Right forelimb (tissue), 1 donor: Measurements from ENCODE around the gene BCAN.

Source experiments
- DNase-seq: peaks from one replicate; pipeline ENCODE4 v3.0.0-alpha.2; 2018

Gene BCAN

DNA sequence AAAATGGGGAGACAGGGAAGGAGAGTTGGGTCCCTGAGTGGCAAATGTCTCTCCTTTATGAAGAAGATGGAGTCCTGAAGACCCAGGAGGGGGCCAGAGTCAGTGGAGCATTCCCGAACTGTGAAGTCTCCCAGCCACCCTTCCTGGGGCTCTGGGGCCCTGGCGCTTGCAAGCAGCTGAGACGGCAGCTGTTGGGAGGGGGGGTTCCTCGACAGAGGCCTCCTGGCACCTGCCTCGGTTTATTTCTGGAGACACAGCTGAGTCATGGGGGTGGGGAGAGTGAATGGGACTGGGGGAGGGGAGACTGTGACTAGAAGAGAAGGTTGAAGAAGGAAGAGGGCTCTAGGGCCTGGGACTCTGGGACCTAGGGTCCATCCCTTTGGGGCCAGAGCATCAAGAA lies 21.3 kb downstream of the BCAN start:
- peak; percentile 78 for DNase-seq

GRCh38 chr1:156664046-156664766 lies 22.3 kb downstream of the BCAN start:
- DNase-seq, result peak; percentile 64

- DNase-seq, result peak; percentile 67
These were observed 23.0 kb downstream of the BCAN start for GRCh38 chr1:156664767-156665411.

DNA sequence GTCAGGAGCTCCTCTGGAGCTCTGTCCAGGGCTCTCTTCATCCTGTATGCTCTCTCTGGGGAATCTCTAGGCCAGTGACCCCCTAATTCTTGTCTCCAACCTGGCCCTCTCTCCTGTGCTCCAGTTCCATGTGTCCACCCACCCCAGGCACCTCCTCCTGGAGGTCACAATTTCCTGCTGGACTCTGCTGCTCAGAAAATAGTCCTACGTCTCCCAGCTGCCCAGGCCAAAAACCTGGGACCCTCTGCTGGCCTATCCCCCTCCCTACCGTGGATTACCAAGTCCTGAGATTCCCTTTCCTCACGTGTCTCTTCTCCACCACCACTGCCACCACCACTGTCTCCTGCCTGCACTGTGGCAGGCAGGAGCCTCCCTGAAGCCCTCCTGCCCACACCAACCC lies 23.6 kb downstream of the BCAN start:
- no peak for DNase-seq

DNA sequence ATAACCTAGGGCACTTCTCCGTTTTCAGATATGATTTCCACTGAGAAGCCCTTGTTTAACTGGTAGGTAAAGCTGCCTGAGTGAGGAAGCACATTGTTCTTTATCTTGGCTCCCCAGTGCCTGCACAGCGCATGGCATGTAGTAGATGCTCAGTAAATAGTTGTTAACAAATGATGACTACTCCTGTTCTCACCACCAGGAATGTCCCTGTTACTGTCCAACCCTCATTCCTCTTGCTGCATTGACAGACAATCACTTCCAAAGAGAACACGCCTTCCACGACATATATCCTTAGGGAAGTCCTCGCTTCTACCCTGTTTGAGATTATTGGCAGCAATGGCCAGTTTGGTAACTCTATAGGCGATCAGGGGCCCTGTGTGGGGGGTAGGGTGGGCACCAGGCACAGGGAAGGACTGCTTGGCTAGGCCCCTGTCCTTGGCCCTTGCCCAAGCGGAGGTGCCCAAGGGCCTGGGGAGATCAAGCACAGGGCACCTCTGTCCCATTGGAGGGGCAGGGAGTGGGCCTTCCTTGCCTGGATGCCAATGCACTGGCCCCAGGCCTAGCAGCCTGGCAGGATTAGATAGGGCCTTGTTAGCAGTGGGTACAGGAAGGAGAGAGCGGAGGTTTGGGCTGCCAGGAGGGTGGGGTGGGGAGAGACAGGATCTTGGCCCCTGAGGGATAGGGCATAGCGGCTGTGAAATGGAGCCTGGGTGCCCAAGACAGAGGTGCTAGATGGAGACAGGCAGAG lies 25.1 kb downstream of the BCAN start:
- no peak for DNase-seq

DNA sequence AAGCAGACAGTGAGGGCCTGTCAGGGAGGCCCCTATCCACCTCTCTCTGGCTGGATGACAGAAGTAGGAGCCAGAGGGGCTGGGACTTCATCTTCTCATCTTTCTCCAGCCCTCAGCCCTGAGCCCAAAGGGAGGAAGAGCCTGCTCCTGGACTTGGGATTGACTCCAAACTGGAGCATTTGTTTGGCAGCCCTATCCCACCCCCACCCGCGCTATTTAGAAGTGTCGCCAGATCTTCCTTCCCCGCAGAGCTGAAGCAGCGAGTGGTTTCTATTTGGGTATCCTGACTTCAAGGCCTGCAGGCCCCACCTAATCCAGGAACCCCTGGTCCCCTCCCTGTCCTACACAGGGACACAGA lies 25.7 kb downstream of the BCAN start:
- peak; percentile 87 for DNase-seq

GRCh38 chr1:156667968-156668709 lies 26.2 kb downstream of the BCAN start:
- DNase-seq, result no peak

- DNase-seq, result no peak
These were observed 27.1 kb downstream of the BCAN start for GRCh38 chr1:156668801-156669637.

- no peak for DNase-seq
These were observed 27.9 kb downstream of the BCAN start for GRCh38 chr1:156669794-156670193.

DNA sequence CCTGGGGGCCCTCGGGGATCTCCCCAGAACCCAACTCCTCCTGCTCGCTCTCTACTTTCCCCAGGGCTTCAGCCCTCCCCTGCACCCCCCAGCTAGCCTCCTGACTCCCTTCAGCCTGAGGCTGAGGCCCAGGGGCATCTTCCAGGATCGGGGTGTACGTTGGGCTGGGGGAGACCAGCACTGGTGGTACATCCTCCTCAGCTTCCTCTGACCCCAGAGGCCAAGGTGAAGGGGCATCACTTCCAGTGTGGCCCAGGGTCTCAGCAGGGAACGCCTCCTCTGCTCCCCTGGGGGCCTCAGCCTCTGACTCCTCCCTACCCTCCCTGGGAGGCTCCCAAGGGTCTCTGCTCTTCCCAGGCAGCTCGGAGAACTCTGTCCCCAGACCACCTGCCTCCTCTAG lies 28.4 kb downstream of the BCAN start:
- DNase-seq, result no peak

DNA sequence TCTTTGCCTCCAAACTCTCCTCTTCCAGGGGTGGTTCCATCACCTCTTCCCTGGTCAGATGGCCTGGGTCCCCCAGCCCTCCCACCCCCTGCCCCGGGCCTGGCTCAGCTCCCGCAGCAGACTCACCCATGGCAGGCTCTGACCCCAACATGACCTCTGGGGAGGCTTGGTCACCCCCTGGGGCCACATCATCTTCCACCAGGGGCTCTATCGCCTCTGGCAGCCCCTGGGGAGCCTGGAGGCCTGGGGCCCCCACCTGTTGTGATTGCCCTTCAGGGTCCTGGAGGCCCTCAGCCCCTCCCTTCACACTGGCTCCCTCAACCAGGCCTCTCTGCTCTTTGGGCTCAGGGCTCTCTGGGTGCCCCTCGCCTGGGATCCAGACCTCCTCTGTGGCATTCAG lies 28.9 kb downstream of the BCAN start:
- no peak for DNase-seq

DNA sequence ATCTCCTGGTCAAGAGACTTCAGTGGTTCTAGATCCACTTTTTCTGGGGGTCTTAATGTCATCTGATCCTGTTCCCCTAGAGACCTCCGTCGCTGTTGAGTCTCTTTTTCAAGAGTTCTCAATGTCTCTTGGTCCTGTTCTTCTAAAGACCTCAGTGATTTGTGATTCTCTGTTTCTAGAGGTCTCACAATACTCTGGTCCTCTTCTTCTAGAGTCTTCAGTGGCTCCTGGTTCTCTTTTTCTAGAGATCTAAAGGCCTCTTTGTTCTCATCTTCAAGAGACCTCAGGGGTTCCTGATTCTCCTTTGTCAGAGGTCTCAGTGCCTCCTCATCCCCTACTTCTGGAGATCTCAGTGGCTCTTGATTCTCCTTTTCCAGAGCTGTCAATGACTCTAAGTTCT lies 29.9 kb downstream of the BCAN start:
- DNase-seq, result no peak

DNA sequence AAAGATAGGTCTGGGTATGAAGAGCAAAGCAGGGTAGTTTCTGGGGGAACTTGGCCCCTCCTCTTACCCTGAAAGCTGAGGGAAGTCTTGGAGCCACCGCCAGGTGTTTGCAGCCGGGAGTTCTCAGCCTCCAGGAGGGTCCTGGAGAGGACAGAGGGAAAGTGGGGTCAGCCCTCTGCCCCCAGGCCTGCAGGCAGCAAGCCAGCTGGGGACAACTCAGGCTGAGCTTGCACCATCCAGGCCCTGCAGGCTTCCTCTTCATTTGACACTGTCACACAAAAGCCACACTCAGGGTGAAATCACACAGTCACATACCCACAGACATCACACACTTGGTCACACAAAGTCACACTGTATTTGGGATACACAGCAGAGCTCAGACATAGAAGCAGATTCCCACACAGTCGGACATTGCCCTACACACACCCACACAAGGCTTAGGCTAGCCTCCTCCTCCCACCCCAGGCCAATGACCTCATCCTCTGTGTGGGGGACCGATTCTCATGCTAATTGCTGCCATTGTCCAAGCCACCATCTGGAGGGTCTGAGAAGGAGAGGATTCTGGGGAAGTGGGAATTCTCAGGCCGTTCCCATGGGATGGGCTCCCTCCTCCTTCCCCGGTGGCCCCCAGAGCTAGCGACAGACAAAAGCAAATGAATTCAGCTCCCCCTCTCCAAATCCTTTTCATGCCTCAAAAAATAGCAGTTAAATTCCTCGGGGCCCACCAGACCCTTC lies 31.6 kb downstream of the BCAN start:
- DNase-seq, result no peak

DNA sequence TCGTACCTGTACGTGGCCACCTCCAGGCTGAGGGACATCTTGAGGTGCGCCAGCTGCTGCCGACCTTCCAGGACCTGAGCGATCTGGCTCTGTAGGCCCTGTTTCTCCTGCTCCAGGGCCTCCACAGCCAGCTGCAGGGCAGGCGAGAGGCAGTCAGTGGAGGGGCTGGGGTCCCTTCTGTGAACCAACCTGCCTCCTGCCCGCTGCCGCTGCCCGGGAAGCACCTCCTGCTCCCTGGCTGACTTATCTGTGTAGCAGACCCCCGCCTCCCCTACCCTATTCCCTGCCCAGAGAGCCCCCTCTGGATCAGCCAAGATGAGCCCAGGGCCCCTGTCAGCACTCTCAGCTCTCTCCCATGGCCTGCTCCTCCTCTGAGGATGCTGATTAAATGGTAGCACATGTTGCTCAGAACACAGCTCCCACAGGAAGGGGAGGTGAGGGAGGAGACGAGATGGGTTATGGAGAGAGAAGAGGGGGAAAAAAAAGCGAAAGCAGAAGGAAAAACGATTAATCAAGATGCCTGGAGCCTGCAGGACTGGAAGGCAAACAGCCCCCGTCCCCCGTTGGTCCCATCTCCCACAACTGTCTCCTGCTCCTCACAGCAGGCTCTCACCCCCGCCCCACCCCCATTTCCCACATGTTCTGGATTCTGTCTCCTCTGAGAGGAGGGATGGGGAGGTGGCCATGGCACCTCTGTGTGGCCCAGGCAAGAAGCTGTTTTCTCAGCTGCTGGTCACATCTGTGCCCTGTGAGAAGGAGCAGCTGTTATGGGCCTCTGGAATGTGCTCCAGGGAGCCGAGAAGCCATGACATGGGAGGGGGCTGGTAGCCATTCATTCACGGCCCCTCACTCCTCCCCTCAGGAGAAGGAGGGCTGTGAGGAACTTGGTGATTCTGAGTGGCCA lies 33.5 kb downstream of the BCAN start:
- peak; percentile 76 for DNase-seq

DNA sequence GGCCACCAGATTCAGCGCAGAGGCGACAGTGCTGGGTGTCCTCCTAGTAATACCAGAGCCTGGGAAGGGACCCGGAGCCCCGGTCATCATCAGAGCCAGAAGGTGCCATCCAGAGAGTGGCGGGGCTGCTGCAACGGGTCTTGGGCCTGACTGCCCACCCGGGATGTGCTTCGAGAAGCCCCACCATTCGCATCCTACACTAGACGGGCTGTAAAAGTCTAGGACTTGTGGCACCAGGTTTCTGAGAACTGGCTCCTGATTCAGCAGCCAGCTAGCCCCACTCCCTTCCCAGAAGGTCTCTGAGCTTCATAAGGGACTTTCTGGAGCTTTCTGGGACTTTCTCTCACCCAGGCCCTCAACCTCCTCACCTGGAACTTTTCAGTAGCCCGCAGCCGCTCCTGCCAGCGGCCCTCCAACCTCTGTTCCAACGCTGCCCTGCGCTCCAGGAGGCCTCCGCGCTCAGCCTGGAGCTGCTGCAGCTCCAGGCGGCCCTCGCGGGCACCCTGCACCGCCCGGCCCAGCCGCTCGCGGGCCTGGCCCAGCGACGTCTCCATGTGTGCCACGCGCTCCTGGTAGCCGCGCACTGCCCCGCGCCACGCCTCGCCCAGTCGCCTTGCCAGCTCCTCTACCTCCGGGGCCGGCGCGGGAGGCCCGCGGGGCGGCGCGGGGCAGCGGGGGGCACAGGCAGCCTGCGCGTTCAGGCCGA lies 34.4 kb downstream of the BCAN start:
- DNase-seq, result no peak

- DNase-seq, result peak; percentile 91
These were observed 35.1 kb downstream of the BCAN start, which contains the start of gene NES for GRCh38 chr1:156676820-156677615. TSS of gene NES (minus strand) at chr1:156677407. CDS start at chr1:156677264, 143 bp downstream.

DNA sequence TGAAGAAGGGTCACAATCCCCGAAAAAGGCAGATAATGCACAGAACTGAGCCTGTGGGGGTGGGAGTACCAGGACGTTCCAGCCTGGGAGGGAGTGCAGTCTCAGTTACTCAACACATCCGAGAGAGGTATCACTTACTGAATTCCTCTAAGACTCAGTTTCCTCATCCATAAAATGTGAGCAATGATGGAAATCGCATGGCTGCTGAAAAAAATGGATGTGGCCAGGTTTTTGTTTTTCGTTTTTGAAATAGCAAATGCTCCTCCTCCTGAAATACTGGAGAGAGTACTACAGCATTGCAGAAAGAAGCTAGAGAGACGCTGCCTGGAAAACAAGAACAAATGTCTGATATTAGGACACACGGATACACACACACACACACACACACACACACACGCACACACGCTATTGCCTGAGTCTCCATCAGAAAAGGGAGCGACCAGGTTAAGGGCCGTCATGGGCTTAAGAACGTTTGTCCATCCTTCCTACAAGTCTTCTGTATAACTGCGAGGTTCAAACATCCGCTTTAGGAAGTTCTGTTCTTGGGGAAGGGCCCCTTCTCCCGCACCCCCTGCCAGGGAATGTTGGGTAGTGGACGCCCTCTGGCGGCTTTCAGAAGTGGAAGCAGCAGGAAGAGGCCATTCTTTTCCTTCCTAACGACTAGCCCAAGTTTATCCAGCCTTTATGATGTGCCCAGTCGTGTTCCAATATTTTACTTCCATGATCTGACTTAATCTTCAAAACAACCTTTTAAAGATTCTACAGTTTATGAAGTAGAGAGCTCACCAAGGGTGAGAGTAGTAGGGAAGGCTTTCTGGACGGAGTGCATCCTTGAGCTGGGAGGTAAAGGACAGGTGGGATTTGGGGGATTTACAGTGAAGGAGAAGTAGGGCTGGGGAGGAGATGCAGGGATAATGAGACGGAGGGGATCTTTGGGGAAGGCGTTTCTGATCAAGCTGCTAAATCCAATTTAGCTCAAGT lies 36.0 kb downstream of the BCAN start:
- DNase-seq, result peak; percentile 85

DNA sequence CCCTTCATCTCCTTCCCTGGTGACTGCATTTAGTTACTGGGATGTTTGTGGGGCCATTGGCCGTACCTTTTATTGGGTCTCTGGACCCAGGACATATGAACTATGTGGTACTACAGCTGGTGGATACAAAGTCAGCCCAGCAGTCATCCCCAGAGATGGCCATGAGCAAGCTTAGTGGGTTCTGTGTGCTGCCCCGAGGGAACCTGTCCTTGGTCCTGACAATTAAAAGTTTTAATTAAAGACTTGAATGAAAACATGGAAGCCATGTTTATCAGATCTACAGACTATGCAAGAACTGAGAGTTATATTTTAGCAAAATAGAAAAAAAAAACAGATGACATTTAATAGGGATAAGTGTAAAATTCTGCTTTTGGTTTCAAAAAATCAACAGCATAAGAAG lies 38.1 kb downstream of the BCAN start:
- no peak for DNase-seq
